PC-3 (cell line): ENCODE results near the gene OR52N1. TPM values are rescaled to one million over a fixed set of nuclear protein-coding genes. Genes with fewer than 3 reads are reported as not detected.

ENCODE experiments used
- ATAC-seq: fragments of 200-7000 bp; cut with Tn5 transposase; 2 replicates; pipeline ENCODE4 v1.9.1; 2020; ENCODE audit warnings: mild to moderate bottlenecking, moderate library complexity
- BruUV-seq: library from RNA; stranded (reverse); fragments of 400-500 nt; replicated peaks from 2 replicates; lab custom pipeline; 2021; lab: Mats Ljungman, UMichigan
- CTCF ChIA-PET: fragments of 300-600 bp; sonication (Branson Sonifier 250); formaldehyde crosslinking; loops from one replicate; lab custom pipeline; 2022; ENCODE audit warnings: antibody characterized with exemption; lab: Charles Lee
- POLR2A ChIA-PET: fragments of 300-600 bp; sonication (Branson Sonifier 250); formaldehyde crosslinking; loops from one replicate; lab custom pipeline; 2022; ENCODE audit warnings: antibody characterized with exemption; ENCODE audit not compliant: unreplicated experiment; lab: Charles Lee
- DNase-seq: peaks from one replicate; pipeline ENCODE4 v3.0.0-alpha.2; 2015
- H2AFZ ChIP-seq: fragments of 300-600 bp; sonication (generic); 2 replicates; pipeline ENCODE4 v1.6.0; 2016; ENCODE audit warnings: antibody characterized with exemption, low read length
- H3F3A ChIP-seq: fragments of 300-600 bp; sonication (generic); one replicate; pipeline ENCODE4 v1.6.0; 2017; ENCODE audit warnings: antibody characterized with exemption, low read length, control low read depth, mild to moderate bottlenecking; ENCODE audit not compliant: unreplicated experiment
- H3K27ac ChIP-seq: fragments of 300-600 bp; sonication (generic); 2 replicates; pipeline ENCODE4 v1.5.1; 2016; ENCODE audit warnings: mild to moderate bottlenecking, low read length
- H3K27me3 ChIP-seq: fragments of 300-600 bp; sonication (generic); 2 replicates; pipeline ENCODE4 v1.6.1; 2016; ENCODE audit warnings: low read length, mixed read lengths
- H3K36me3 ChIP-seq: fragments of 300-600 bp; sonication (generic); 2 replicates; pipeline ENCODE4 v1.6.1; 2016; ENCODE audit warnings: low read depth, mixed run types, low read length, mixed read lengths
- H3K4me1 ChIP-seq: fragments of 300-600 bp; sonication (generic); 2 replicates; pipeline ENCODE4 v1.5.1; 2016; ENCODE audit warnings: low read length; ENCODE audit not compliant: insufficient read depth
- H3K4me2 ChIP-seq: fragments of 300-600 bp; sonication (generic); 2 replicates; pipeline ENCODE4 v1.6.0; 2016; ENCODE audit warnings: low read length
- H3K4me3 ChIP-seq: fragments of 300-600 bp; sonication (generic); 2 replicates; pipeline ENCODE4 v1.5.1; 2016; ENCODE audit warnings: mild to moderate bottlenecking, low read length, mixed read lengths
- H3K79me2 ChIP-seq: fragments of 300-600 bp; sonication (generic); 2 replicates; pipeline ENCODE4 v1.6.1; 2017; ENCODE audit warnings: low read length, mixed read lengths
- H3K9ac ChIP-seq: fragments of 300-600 bp; sonication (generic); 2 replicates; pipeline ENCODE4 v1.6.0; 2016; ENCODE audit warnings: mild to moderate bottlenecking, low read length
- H3K9me2 ChIP-seq: fragments of 300-600 bp; sonication (generic); replicated peaks from 2 replicates; pipeline ENCODE4 v1.6.1; 2016; ENCODE audit warnings: mixed run types, low read length, mixed read lengths
- H3K9me3 ChIP-seq: fragments of 300-600 bp; sonication (generic); 2 replicates; pipeline ENCODE4 v1.6.1; 2016; ENCODE audit warnings: low read length, mixed read lengths
- H4K20me1 ChIP-seq: fragments of 300-600 bp; sonication (generic); 2 replicates; pipeline ENCODE4 v1.6.1; 2016; ENCODE audit warnings: low read length, mixed read lengths
- EZH2 ChIP-seq: fragments of 300-600 bp; sonication (generic); IDR thresholded peaks from one replicate; pipeline ENCODE4 v1.6.1; 2017; ENCODE audit warnings: antibody characterized with exemption, mild to moderate bottlenecking, low read length; ENCODE audit not compliant: unreplicated experiment
- EZH2phosphoT487 ChIP-seq: fragments of 300-600 bp; sonication (generic); IDR thresholded peaks from 2 replicates; pipeline ENCODE4 v1.6.1; 2018; ENCODE audit warnings: mild to moderate bottlenecking, antibody characterized with exemption, low read length, borderline replicate concordance
- intact Hi-C: fragments of 100-400 bp; cut with micrococcal nuclease; formaldehyde crosslinking; loops from 2 replicates; pipeline ENCODE4 v1.9.0; 2023
- total RNA-seq: library from RNA; depleted of rRNA; stranded (reverse); fragments of >200 nt; gene quantifications from 2 replicates; pipeline ENCODE4 v1.2.3, GENCODE V29; 2014
- TF ChIP-seq, protein P1 (sequence below): fragments of 300-600 bp; sonication (generic); conservative IDR thresholded peaks from 2 replicates; pipeline ENCODE4 v1.5.1; 2017; ENCODE audit warnings: antibody characterized with exemption, low read depth, mild to moderate bottlenecking, low read length

The OR52N1 gene
- total RNA-seq, 1 experiment from 2014 or later = not detected

DNA sequence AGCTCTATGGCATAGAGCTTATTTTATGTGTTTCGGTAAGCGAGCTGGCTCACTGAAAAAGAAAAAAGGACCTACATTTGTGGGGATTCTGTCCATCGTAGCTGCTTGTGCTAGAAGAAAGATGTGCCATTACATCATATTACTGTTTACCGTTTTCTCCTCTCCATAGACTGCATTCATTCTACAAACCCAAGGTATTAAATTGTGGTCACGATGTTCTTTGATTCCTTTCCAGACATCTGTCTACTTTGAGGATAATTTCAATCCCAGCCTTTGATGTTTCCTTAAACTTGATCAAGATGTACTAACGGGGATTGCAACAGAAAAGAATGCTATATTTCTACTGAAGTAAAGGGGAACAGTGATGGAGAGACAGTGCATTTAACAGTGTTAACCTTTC lies 5.5 kb upstream of the OR52N1 start:
- TF ChIP-seq, protein P1, sequence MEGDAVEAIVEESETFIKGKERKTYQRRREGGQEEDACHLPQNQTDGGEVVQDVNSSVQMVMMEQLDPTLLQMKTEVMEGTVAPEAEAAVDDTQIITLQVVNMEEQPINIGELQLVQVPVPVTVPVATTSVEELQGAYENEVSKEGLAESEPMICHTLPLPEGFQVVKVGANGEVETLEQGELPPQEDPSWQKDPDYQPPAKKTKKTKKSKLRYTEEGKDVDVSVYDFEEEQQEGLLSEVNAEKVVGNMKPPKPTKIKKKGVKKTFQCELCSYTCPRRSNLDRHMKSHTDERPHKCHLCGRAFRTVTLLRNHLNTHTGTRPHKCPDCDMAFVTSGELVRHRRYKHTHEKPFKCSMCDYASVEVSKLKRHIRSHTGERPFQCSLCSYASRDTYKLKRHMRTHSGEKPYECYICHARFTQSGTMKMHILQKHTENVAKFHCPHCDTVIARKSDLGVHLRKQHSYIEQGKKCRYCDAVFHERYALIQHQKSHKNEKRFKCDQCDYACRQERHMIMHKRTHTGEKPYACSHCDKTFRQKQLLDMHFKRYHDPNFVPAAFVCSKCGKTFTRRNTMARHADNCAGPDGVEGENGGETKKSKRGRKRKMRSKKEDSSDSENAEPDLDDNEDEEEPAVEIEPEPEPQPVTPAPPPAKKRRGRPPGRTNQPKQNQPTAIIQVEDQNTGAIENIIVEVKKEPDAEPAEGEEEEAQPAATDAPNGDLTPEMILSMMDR = no peak
- TF ChIP-seq EZH2phosphoT487 (no peak), EZH2 (no peak)
- Histone ChIP-seq H2AFZ (no peak overlapping the region), H3K4me3 (no peak overlapping the region), H3F3A (no peaks in the 10 kb centered on the region), H3K36me3 (no peaks in the 10 kb centered on the region), H3K4me2 (no peak overlapping the region), H3K9me2 (no peaks in the 10 kb centered on the region), H3K4me1 (no peaks in the 10 kb centered on the region), H4K20me1 (no peaks in the 10 kb centered on the region), H3K27me3 (no peaks in the 10 kb centered on the region), H3K27ac (no peak overlapping the region), H3K79me2 (no peaks in the 10 kb centered on the region), H3K9ac (no peak overlapping the region), H3K9me3 (no peaks in the 10 kb centered on the region)
- no peak for ATAC-seq
- intact Hi-C loops = no loop called here
- POLR2A ChIA-PET = no interaction called here
- no TSS peak for BruUV-seq
- DNase-seq = no peak
- CTCF ChIA-PET = no interaction called here

DNA sequence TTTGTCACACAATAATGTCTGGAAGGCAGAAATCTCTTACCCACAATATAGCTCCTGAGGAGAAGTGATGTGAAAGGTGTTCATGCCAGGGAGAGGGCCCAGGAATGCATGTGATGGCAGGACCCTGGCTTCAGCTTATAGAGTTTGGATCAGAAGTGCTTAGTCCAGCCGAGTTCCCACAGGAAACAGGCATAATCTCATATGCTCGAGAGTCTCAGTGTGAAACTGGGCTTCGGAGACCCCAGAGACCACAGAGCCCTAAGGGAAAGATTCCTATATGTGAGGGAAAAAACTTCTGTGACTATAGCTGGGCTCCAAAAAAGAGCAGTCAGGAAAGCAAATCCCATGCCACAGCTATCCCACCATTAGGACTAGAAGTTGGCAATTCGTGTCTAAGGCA lies 7.8 kb downstream of the OR52N1 start, which contains the start of gene OR52N5:
OR52N5 (minus strand) TSS at position 101 of the 400 bp plus-strand sequence. CDS start 4,721 bp downstream, outside the sequence.
- Histone ChIP-seq H3K4me3 (no peak within 1 kb of the TSS), H3F3A (no peaks in the 10 kb centered on the region), H4K20me1 (no peaks in the 10 kb centered on the region), H3K36me3 (no peaks in the 10 kb centered on the region), H3K9me3 (no peaks in the 10 kb centered on the region), H3K27me3 (peaks cover 11% of the 10 kb centered on the region; the same call in 1 of the 2 replicates), H3K4me2 (no peak within 1 kb of the TSS), H3K79me2 (no peaks in the 10 kb centered on the region), H3K9ac (no peak within 1 kb of the TSS), H3K27ac (no peak within 1 kb of the TSS), H3K9me2 (no peaks in the 10 kb centered on the region), H2AFZ (no peak within 1 kb of the TSS), H3K4me1 (no peaks in the 10 kb centered on the region)
- TF ChIP-seq EZH2phosphoT487 (no peak), EZH2 (no peak)
- TF ChIP-seq, protein P1 = no peak
- DNase-seq (no peak), ATAC-seq (no peak)
- ChIA-PET CTCF (no interaction called here), POLR2A (no interaction called here)
- intact Hi-C loops = no loop called here
- BruUV-seq = no TSS peak

DNA sequence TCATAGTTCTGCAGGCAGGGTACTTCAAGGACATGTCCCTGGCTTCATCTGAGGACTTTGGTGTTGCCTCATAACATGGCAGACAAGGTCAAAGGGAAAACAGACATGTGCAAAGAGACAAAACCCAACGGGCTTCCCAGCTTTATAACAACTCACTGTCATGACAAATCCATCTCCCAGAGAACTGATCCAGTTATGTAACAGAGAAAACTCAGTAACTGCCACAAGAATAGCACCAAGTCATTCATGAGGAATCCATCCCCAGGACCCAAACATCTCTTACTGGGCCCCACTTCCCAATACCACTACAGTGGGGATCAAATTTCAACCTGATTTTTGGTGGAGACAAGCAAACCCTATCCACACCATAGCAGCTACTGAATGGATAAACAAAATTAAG lies 24.0 kb downstream of the OR52N1 start:
- BruUV-seq = no TSS peak
- no peak overlapping the region for H3K4me3 ChIP-seq
- no peaks in the 10 kb centered on the region for H3F3A ChIP-seq
- H3K79me2 ChIP-seq = no peaks in the 10 kb centered on the region
- H3K9ac ChIP-seq = no peak overlapping the region
- DNase-seq = no peak
- CTCF ChIA-PET = no interaction called here
- no peaks in the 10 kb centered on the region for H3K9me2 ChIP-seq
- no peak overlapping the region for H3K27ac ChIP-seq
- intact Hi-C loops = no loop called here
- no peaks in the 10 kb centered on the region for H3K36me3 ChIP-seq
- no peak overlapping the region for H2AFZ ChIP-seq
- POLR2A ChIA-PET = no interaction called here
- no peak overlapping the region for H3K4me2 ChIP-seq
- H3K4me1 ChIP-seq = no peaks in the 10 kb centered on the region
- TF ChIP-seq EZH2 (no peak), EZH2phosphoT487 (no peak)
- TF ChIP-seq, protein P1 = no peak
- peaks cover 8% of the 10 kb centered on the region; the same call in 1 of the 2 replicates for H3K27me3 ChIP-seq
- no peaks in the 10 kb centered on the region for H3K9me3 ChIP-seq
- no peak for ATAC-seq
- H4K20me1 ChIP-seq = no peaks in the 10 kb centered on the region
